ENCODE results near the gene ARHGEF10L.

GRCh38 chr1:17646444-17647280 is 107.2 kb downstream of the ARHGEF10L start:
- TF ChIP-seq CTCF (IDR thresholded peaks at IDR 0.05; ENCODE audit: borderline replicate concordance, extremely low read depth, low read length, poor library complexity, severe bottlenecking): no peak
- TF ChIP-seq EZH2 (IDR thresholded peaks at IDR 0.05; ENCODE audit: borderline replicate concordance, low read depth, low read length, severe bottlenecking): no peak
